ENCODE results near the gene TEX14.

Gene TEX14

GRCh38 chr17:58530655-58531054, 161.2 kb downstream of the TEX14 start:
- WGBS, 2 experiments (ENCODE audit: insufficient coverage in 2 of 2), result 67 to 69% methylated on average over 1 to 2 of the region's 2 CpGs
- Histone ChIP-seq H3K27ac (ENCODE audit: low read depth, low read length, severe bottlenecking) (no peak overlapping the region), H3K9me3 (ENCODE audit: control insufficient read depth, low read length) (no peaks in the 10 kb centered on the region), H3K36me3 (ENCODE audit: control insufficient read depth, insufficient read depth, low read length) (no peaks in the 10 kb centered on the region), H3K4me1 (ENCODE audit: control insufficient read depth, insufficient read depth, low read length, poor library complexity, severe bottlenecking) (peaks cover 38% of the 10 kb centered on the region), H3K4me3 (ENCODE audit: extremely low read depth, insufficient read depth, low read length, poor library complexity, severe bottlenecking) (no peak overlapping the region)

- Histone ChIP-seq H3K9me3 (ENCODE audit: control insufficient read depth, low read length) (no peaks in the 10 kb centered on the region), H3K36me3 (ENCODE audit: control insufficient read depth, insufficient read depth, low read length) (no peaks in the 10 kb centered on the region), H3K27ac (ENCODE audit: low read depth, low read length, severe bottlenecking) (no peak overlapping the region), H3K4me3 (ENCODE audit: extremely low read depth, insufficient read depth, low read length, poor library complexity, severe bottlenecking) (no peak overlapping the region), H3K4me1 (ENCODE audit: control insufficient read depth, insufficient read depth, low read length, poor library complexity, severe bottlenecking) (peaks cover 34% of the 10 kb centered on the region)
- WGBS, 2 experiments (ENCODE audit: insufficient coverage in 2 of 2), result 25 to 50% methylated on average over 1 of the region's 1 CpG
Observed at GRCh38 chr17:58529275-58529674, 162.6 kb downstream of the TEX14 start.

- 71% methylated on average over 2 of the region's 3 CpGs; no CpG with 5 or more reads in 1 of the 2 experiments for WGBS, 2 experiments (ENCODE audit: insufficient coverage in 2 of 2)
- Histone ChIP-seq H3K4me1 (ENCODE audit: control insufficient read depth, insufficient read depth, low read length, poor library complexity, severe bottlenecking) (peaks cover 34% of the 10 kb centered on the region), H3K9me3 (ENCODE audit: control insufficient read depth, low read length) (no peaks in the 10 kb centered on the region), H3K27ac (ENCODE audit: low read depth, low read length, severe bottlenecking) (no peak overlapping the region), H3K4me3 (ENCODE audit: extremely low read depth, insufficient read depth, low read length, poor library complexity, severe bottlenecking) (no peak overlapping the region), H3K36me3 (ENCODE audit: control insufficient read depth, insufficient read depth, low read length) (no peaks in the 10 kb centered on the region)
Observed at GRCh38 chr17:58528443-58528842, 163.4 kb downstream of the TEX14 start.

- peaks cover 34% of the 10 kb centered on the region for H3K4me1 ChIP-seq (ENCODE audit: control insufficient read depth, insufficient read depth, low read length, poor library complexity, severe bottlenecking)
- no peaks in the 10 kb centered on the region for H3K36me3 ChIP-seq (ENCODE audit: control insufficient read depth, insufficient read depth, low read length)
- no peaks in the 10 kb centered on the region for H3K9me3 ChIP-seq (ENCODE audit: control insufficient read depth, low read length)
- 65 to 72% methylated on average over 3 of the region's 3 CpGs for WGBS, 2 experiments (ENCODE audit: insufficient coverage in 2 of 2)
- no peak overlapping the region for H3K4me3 ChIP-seq (ENCODE audit: extremely low read depth, insufficient read depth, low read length, poor library complexity, severe bottlenecking)
- no peak overlapping the region for H3K27ac ChIP-seq (ENCODE audit: low read depth, low read length, severe bottlenecking)
Observed at GRCh38 chr17:58527949-58528348, 163.9 kb downstream of the TEX14 start.

GRCh38 chr17:58527306-58527705, 164.5 kb downstream of the TEX14 start:
- WGBS, 2 experiments (ENCODE audit: insufficient coverage in 2 of 2), result 83% methylated on average over 1 of the region's 2 CpGs; no CpG with 5 or more reads in 1 of the 2 experiments
- Histone ChIP-seq H3K9me3 (ENCODE audit: control insufficient read depth, low read length) (no peaks in the 10 kb centered on the region), H3K4me1 (ENCODE audit: control insufficient read depth, insufficient read depth, low read length, poor library complexity, severe bottlenecking) (peaks cover 34% of the 10 kb centered on the region)

GRCh38 chr17:58525239-58525638, 166.6 kb downstream of the TEX14 start:
- WGBS, 2 experiments (ENCODE audit: insufficient coverage in 2 of 2), result 56 to 68% methylated on average over 3 of the region's 3 CpGs
- Histone ChIP-seq H3K36me3 (ENCODE audit: control insufficient read depth, insufficient read depth, low read length) (no peaks in the 10 kb centered on the region), H3K27ac (ENCODE audit: low read depth, low read length, severe bottlenecking) (peak overlapping the region; percentile 8)

More at GRCh38 chr17:58527306-58527705, 164.5 kb downstream of the TEX14 start:
- Histone ChIP-seq H3K27ac (ENCODE audit: low read depth, low read length, severe bottlenecking) (no peak overlapping the region), H3K36me3 (ENCODE audit: control insufficient read depth, insufficient read depth, low read length) (no peaks in the 10 kb centered on the region), H3K4me3 (ENCODE audit: extremely low read depth, insufficient read depth, low read length, poor library complexity, severe bottlenecking) (no peak overlapping the region)

GRCh38 chr17:58521680-58522079, 170.2 kb downstream of the TEX14 start:
- H3K36me3 ChIP-seq (ENCODE audit: control insufficient read depth, insufficient read depth, low read length), result no peaks in the 10 kb centered on the region
- H3K4me1 ChIP-seq (ENCODE audit: control insufficient read depth, insufficient read depth, low read length, poor library complexity, severe bottlenecking), result peaks cover 17% of the 10 kb centered on the region
- WGBS, 2 experiments (ENCODE audit: insufficient coverage in 2 of 2), result 93 to 94% methylated on average over 10 of the region's 10 CpGs
- no peak overlapping the region for H3K4me3 ChIP-seq (ENCODE audit: extremely low read depth, insufficient read depth, low read length, poor library complexity, severe bottlenecking)
- H3K27ac ChIP-seq (ENCODE audit: low read depth, low read length, severe bottlenecking), result no peak overlapping the region
- no peaks in the 10 kb centered on the region for H3K9me3 ChIP-seq (ENCODE audit: control insufficient read depth, low read length)

More at GRCh38 chr17:58525239-58525638, 166.6 kb downstream of the TEX14 start:
- H3K4me1 ChIP-seq (ENCODE audit: control insufficient read depth, insufficient read depth, low read length, poor library complexity, severe bottlenecking), result peaks cover 31% of the 10 kb centered on the region
- no peak overlapping the region for H3K4me3 ChIP-seq (ENCODE audit: extremely low read depth, insufficient read depth, low read length, poor library complexity, severe bottlenecking)
- H3K9me3 ChIP-seq (ENCODE audit: control insufficient read depth, low read length), result no peaks in the 10 kb centered on the region

- Histone ChIP-seq H3K27ac (ENCODE audit: low read depth, low read length, severe bottlenecking) (no peak overlapping the region), H3K4me1 (ENCODE audit: control insufficient read depth, insufficient read depth, low read length, poor library complexity, severe bottlenecking) (peaks cover 14% of the 10 kb centered on the region), H3K9me3 (ENCODE audit: control insufficient read depth, low read length) (no peaks in the 10 kb centered on the region), H3K4me3 (ENCODE audit: extremely low read depth, insufficient read depth, low read length, poor library complexity, severe bottlenecking) (no peak overlapping the region), H3K36me3 (ENCODE audit: control insufficient read depth, insufficient read depth, low read length) (no peaks in the 10 kb centered on the region)
- 54 to 61% methylated on average over 15 of the region's 15 CpGs for WGBS, 2 experiments (ENCODE audit: insufficient coverage in 2 of 2)
Observed at GRCh38 chr17:58520843-58521430, 170.9 kb downstream of the TEX14 start.

- peak overlapping the region; percentile 93 for H3K27ac ChIP-seq (ENCODE audit: low read depth, low read length, severe bottlenecking)
- WGBS, 2 experiments (ENCODE audit: insufficient coverage in 2 of 2), result 0 to 1% methylated on average over 35 to 39 of the region's 39 CpGs
- peaks cover 8% of the 10 kb centered on the region for H3K4me1 ChIP-seq (ENCODE audit: control insufficient read depth, insufficient read depth, low read length, poor library complexity, severe bottlenecking)
- peak overlapping the region; percentile 74 for H3K4me3 ChIP-seq (ENCODE audit: extremely low read depth, insufficient read depth, low read length, poor library complexity, severe bottlenecking)
- no peaks in the 10 kb centered on the region for H3K36me3 ChIP-seq (ENCODE audit: control insufficient read depth, insufficient read depth, low read length)
- H3K9me3 ChIP-seq (ENCODE audit: control insufficient read depth, low read length), result no peaks in the 10 kb centered on the region
Observed at GRCh38 chr17:58517928-58518609, 173.8 kb downstream of the TEX14 start.

GRCh38 chr17:58517378-58517927, 174.4 kb downstream of the TEX14 start:
- H3K4me3 ChIP-seq (ENCODE audit: extremely low read depth, insufficient read depth, low read length, poor library complexity, severe bottlenecking), result peak overlapping the region; percentile 74
- H3K36me3 ChIP-seq (ENCODE audit: control insufficient read depth, insufficient read depth, low read length), result peaks cover 3% of the 10 kb centered on the region
- H3K4me1 ChIP-seq (ENCODE audit: control insufficient read depth, insufficient read depth, low read length, poor library complexity, severe bottlenecking), result peaks cover 8% of the 10 kb centered on the region
- no peaks in the 10 kb centered on the region for H3K9me3 ChIP-seq (ENCODE audit: control insufficient read depth, low read length)
- peak overlapping the region; percentile 93 for H3K27ac ChIP-seq (ENCODE audit: low read depth, low read length, severe bottlenecking)
- 3 to 4% methylated on average over 25 to 26 of the region's 27 CpGs for WGBS, 2 experiments (ENCODE audit: insufficient coverage in 2 of 2)
